Body of pancreas (tissue), 4 donors: ENCODE data around the gene KRT16.

Source experiments
- CTCF ChIP-seq, 7 experiments: fragments of 450-650 bp in 4 of 7; fragments of 200-600 bp in 3 of 7; sonication (generic) in 3 of 7; IDR thresholded peaks; one replicate each; pipeline ENCODE4 v1.5.1; 2016 to 2019; ENCODE audit warnings: antibody characterized with exemption in 7 of 7
- POLR2A ChIP-seq, 3 donors: fragments of 450-650 bp; IDR thresholded peaks; one replicate each; pipeline ENCODE4 v1.6.1; 2016; ENCODE audit warnings: antibody characterized with exemption in 3 of 3, mild to moderate bottlenecking in 2 of 3

GRCh38 chr17:41563607-41564170, 48.9 kb downstream of the KRT16 start:
- TF ChIP-seq CTCF (IDR thresholded peaks at IDR 0.05): no peak
- no peak for TF ChIP-seq POLR2A (IDR thresholded peaks at IDR 0.05)
